GM08714 (cell line): ENCODE results near the gene PDE6B.

ENCODE experiments used
- H3K4me3 ChIP-seq: fragments of 200-500 bp; sonication (Bioruptor generic); 2 replicates; pipeline ENCODE4 v1.5.1; 2014; ENCODE audit warnings: mild to moderate bottlenecking, low read length, inconsistent platforms
- ZNF274 ChIP-seq: IDR thresholded peaks from 2 replicates; pipeline ENCODE4 v1.6.1; 2012; ENCODE audit warnings: mild to moderate bottlenecking, low read depth, low read length

PDE6B gene

DNA sequence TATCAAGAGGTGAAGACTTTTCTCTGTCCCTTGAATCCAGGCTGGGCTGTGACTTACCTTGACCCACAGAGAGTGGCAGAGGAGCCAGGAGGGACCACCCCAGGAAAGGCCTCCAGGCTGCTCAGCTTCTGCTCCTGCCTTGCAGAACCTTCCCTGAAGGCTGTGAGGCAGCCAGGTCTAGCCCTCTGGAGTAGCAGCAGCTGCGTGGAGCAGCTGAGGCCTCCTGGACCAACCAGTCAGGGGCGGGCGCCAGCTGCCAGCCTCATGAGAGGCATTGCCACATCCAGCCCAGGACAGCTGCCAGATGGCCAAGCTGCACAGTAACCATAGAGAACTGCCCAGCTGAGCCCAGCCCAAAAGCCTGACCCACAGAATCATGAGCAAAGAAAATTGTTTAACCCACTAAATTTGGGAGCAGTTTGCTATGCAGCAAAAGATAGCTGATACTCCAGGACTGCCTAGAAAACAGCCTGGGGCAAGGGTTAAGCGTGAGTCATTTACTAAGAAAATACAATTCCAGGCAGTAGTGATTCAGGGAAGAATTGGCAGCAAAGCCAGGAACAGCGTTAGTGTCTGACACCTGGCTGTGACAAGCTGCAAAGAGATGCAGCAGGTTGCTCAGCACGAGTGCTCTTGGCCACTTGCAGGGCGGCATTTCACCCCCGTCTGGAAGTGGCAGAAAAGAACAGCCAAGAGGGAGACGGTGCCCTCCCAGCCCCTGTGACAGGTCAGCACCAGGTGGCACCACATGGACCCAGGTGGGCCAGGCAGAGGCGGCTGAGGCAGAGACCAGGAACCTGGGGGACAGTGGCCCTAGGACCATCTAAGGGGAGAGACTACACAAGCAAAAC lies 14.7 kb upstream of the PDE6B start:
- no peak for TF ChIP-seq ZNF274

DNA sequence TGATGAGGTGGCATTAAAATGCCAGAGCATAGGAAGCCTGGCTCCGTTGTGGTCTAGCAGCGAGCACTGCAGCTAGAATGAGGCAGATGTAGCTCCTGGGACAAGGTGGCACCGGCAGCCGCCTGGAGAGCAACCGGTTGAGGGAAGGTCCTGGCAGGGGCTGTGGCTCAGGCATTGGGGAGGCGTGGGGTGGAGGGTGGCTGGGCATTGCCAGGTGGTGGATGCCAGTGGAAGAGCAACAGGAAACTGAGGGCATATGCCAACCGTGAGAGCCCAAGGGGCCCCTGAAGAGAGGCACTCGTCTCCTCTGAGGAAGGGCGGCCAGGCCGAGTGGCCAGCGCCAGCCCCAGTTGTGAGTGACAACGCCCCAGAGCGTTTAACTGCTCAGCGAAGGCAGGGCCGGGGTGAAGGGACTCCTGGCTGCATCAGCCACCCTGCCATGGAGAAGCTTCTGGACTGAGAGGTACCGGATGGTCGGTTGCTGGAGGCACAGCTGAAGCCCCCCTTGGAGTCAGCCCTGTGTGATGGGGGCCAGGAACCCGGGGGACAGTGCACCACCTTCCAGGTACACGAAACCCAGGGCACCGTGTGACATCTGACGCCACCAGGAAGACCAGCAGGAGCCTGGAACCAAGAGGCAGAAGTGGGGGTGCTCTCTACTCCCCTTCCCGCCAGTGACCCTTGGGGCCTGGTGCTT lies 13.2 kb upstream of the PDE6B start:
- no peak for TF ChIP-seq ZNF274
- no peak overlapping the region for H3K4me3 ChIP-seq

More for the DNA sequence above, 14.7 kb upstream of the PDE6B start:
- no peak overlapping the region for H3K4me3 ChIP-seq

DNA sequence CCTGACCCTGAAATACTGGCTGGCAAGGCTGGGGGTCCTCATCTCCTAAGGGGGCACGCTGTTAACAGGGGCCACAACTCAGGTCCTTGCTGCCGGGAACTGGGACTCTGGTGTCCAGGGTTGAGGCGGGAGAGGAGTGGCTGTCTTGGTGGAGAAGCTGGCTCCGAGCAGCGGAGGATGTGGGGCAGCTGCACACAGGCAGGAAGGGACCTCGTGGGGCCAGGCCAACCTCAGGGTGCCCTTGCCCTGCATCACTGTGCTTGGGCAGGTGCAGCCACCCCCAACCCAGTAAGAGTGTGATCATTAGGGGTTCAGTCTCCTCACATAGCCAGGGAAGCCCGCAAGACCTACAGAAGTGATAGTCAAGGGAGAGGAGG lies 12.6 kb upstream of the PDE6B start:
- no peak for TF ChIP-seq ZNF274
- H3K4me3 ChIP-seq, result no peak overlapping the region

DNA sequence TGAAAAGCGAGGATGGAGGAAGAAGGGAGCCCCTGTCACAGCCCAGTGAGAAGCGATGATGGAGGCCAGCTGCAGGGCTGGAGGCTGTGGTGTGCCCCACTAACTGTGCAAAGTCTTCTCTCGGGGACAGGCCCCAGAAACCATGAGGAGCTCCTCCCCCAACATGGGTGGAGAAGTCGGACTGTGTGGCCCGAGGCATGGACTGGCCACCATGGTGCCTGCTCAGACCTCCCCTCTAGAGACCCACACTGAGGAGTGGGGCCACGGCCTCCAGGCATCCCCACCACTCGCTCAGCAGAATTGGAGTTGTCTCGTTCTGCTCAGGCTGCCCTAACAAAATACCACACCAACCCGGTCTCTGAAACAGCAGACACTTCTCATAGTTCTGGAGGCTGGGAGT lies 12.2 kb upstream of the PDE6B start:
- no peak for TF ChIP-seq ZNF274
- no peak overlapping the region for H3K4me3 ChIP-seq

DNA sequence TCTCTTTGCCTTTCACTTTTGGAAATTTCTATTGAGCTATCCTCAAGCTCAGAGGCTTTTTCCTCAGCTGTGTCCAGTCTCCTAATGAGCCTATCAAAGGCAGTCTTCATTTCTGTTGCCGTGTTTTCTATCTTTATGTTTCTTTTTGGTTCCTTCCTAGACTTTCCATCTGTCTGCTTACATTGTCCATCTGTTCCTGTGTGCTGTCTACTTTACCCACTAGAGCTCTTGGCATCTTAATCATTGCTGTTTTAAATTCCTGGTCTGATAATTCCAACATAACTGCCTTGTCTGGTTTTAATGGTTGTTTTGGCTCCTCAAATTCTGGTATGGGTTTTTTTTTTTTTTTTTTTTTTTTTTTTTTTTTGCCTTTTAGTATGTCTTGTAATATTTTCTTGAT lies 9.3 kb upstream of the PDE6B start:
- H3K4me3 ChIP-seq, result no peak overlapping the region
- no peak for TF ChIP-seq ZNF274

DNA sequence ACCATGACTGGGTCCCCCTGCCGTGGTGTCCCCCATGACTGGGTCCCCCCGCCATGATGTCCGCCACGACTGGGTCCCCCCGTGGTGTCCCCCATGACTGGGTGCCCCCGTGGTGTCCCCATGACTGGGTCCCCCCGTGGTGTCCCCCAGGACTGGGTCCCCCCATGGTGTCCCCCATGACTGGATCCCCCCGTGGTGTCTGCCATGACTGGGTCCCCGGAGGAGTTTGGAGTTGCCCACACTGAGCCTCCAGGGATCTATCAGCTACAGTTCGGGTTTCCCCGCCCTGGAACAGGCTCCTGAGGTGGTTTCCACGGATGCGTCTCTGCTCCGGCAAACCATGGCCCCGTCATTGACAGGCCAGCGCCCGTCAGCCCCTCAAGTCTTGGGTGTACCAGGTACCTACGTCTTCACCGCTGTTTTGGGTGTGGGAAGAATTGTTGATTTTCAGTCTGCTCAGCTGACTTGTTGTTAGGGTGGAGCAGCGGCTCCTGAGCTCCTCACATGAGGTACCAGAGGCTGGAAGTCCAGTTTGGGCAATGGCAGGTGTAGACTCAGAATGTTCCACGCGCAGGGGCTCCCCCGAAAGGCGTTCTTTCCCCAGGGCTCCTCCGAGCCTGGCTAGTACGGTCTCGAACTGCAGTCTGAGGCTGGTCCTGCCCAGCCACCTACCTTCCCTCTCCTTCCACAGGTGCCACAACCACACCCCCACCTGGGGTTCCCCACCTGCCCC lies 8.3 kb upstream of the PDE6B start:
- no peak for TF ChIP-seq ZNF274

DNA sequence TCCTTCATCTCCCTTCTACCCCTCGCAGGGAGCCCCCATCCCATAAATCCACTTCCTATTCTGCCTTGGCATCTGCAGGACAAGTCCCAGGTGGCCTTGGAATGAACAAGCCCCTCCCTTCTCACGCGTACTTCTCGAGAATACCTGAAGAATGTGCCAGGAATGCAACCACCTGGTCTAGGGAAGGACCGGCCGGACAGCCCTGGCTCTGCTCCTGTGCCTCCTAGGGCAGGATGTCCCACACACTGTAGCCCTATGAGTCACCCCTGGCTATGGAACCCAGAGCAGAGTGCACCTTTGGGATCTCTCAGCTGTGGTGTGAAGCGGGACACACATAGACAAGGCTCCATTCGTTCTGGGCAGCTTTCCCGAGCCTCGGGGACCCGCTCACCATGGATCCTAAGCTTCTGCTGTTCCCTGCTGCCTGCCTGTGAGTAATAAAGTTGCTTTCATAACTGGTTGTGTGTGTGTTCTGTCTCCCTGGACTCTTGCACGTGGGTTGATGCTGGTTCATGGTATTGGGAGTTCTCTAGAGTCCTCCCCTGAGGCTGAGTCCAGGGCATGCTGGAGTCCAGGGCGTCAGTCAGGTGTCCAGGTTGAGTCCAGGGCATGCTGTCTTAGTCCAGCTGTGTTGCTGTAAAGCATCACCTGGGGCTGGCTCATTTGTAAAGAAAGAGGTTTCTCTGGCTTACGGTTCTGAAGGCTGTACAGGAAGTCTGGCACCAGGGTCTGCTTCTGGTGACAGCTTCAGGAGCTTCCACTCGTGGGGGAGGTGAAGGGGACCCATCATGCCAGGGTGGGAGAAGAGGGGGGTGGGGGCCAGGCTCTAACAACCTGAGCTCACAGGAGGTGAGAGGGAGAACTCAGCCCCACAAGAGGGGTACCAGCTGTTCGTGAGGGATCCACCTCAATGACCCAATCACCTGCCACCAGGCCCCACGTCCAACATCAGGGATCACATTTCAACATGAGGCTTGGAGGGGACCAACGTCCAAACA lies 7.4 kb upstream of the PDE6B start:
- H3K4me3 ChIP-seq, result no peak overlapping the region
- TF ChIP-seq ZNF274, result no peak

More for the DNA sequence above, 8.3 kb upstream of the PDE6B start:
- H3K4me3 ChIP-seq, result no peak overlapping the region

DNA sequence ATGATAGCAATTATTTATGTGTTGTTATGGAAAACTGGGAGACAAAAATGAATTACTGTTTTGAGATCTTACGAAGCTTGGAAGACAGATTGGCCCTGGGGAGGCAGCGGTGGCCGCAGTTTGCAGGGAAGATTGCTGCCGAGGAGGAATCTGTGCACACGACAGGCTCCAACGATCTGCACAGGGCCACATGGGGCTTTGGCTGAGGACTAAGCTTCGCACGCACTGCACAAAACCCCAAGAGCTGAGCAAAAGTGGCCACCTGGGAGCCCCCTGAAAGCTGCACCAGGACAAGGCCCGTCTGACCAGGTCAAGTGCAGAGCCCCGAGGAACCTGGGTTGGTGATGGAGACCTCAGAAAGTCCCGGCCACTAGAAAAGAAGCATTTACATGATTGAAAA lies 5.2 kb upstream of the PDE6B start:
- H3K4me3 ChIP-seq, result no peak overlapping the region
- TF ChIP-seq ZNF274, result no peak

DNA sequence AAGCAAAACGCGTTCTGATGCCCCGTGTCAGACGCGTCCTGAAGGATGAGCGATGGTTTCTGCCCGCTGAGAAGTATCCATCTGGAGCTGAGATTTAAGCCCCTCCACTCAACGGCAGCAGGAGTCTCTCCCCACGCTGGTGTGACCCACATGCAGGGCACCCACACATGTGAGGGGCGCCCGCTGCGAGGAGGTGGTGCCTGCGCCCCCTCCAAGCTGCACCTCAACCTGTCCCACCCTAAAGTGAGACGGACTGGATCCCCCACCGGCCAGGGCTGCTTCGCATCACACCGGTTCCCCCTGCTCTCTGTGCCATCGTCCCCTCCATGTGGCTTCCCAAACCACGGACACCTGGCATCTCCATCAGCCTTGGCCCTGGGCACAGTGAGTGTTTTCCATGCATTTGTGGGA lies 4.5 kb upstream of the PDE6B start:
- H3K4me3 ChIP-seq, result no peak overlapping the region
- no peak for TF ChIP-seq ZNF274

DNA sequence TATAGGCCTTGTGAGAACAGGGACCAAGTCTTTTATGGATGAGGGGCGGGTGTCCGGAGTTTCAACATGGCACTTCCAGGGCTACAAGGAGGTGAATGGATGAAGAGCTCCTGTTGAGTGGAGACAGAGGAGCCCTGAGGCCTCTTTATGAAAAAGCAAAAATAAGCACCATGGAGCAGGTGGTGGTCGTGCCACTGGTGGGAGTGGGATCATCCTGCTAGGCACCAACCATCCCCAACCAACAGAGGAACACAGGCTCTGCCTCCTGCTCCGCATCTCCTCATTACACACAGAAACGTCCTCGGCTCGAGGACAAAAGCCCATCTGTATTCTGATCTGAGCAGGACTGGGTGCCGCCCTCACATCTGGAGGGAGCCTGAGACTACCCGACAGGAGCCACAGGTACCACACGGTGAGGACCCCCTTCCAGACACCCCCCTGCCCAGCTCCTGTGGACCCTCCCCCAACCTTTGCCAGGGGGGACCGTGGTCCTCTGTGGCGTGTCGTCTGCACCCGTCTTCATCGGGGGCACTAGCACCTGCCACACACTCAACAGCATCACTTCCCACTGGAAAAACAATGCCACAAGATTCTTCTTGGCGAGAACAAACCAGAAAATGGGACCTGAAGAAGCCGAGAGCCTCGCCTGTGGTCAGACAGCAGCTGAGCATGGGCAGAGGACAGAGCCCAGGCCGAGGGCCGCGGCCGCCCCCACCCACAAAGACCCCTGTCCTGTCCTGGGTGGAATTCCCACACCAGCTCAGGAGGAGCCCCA lies 3.9 kb upstream of the PDE6B start:
- H3K4me3 ChIP-seq, result no peak overlapping the region
- no peak for TF ChIP-seq ZNF274

DNA sequence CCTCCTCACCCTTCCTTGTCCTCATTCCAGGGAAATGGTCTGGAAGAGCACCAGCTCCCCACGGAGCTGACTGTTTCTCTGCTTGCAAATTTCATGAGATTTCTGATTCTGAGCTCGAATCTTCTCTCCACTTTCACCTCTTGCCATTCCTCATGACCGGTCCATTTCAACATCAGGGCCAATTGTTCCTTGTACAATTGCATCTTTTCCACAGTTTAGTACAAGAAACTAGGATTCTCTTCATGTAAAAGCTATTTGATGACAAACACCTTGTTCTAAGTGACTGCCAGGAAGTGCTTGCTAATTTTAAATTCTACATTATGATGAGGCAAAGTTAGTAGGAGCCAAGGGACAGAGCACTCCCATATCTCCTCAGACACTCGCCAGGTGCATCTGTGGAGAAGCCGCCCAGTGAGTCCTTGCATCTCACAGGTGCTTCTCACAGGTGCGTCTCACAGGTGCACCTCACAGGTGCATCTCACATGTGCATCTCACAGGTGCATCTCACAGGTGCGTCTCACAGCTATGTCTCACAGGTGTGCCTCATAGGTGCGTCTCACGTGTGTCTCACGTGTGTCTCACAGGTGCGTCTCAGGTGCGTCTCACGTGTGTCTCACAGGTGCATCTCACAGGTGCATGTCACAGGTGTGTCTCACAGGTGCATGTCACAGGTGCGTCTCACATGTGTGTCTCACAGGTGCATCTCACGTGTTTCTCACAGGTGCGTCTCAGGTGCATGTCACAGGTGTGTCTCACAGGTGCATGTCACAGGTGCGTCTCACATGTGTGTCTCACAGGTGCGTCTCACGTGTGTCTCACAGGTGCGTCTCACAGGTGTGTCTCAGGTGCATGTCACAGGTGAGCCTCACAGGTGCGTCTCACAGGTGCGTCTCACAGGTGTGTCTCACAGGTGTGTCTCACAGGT lies 3.0 kb upstream of the PDE6B start:
- no peak overlapping the region for H3K4me3 ChIP-seq
- no peak for TF ChIP-seq ZNF274
